ENCODE data around the gene HNRNPR. TPM values are rescaled to one million over a fixed set of nuclear protein-coding genes. Genes with fewer than 3 reads are reported as not detected.
A peak's percentile ranks its signal among the peaks of the same experiment; 100 is the strongest.
"Not testable (repeated sequence)": the region's sequence is repeated elsewhere in the genome, so short reads cannot be mapped to it uniquely, and the experiment has no call there.

The HNRNPR gene
- polyA plus RNA-seq, 3 donors from 2014 or later = 133 to 212 (median 158) TPM

- Mint-ChIP-seq H3K9me3 (no peaks in the 10 kb centered on the region), H3K27me3 (ENCODE audit: low read depth in 3 of 3) (peaks cover 0 to 5% (median 4%) of the 10 kb centered on the region in 3 donors), H3K36me3 (peaks cover 0 to 17% (median 0%) of the 10 kb centered on the region in 3 donors), H3K27ac (peak overlapping the region in 1 of 6 donors; percentile 25), H3K4me1 (no peaks in the 10 kb centered on the region), H3K4me3 (no peak overlapping the region)
- no peak for DNase-seq
These were observed 65.4 kb downstream of the HNRNPR start for GRCh38 chr1:23278717-23279116.

DNA sequence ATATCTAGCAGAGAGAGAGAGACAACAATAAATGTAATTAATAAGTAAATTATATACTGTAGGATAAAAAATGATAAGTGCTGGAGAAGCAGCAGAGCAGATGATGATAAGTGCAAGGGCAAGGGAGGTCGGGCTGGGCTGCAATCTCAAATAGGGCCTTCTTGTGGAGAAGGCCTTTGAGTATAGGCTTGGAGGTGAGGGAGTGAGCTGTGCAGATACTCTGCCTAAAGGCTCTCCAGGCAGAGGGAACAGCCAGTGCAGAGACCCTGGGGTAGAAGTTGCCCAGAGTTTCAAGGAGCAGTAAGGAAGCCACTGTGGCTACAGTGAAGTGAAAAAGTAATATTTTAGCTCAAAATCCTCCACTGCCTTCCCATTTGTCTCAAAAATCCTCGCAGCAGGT, 67.6 kb downstream of the HNRNPR start:
- H3K27ac Mint-ChIP-seq = peak overlapping the region in 1 of 6 donors; percentile 11
- H3K4me3 Mint-ChIP-seq = no peak overlapping the region
- H3K9me3 Mint-ChIP-seq = no peaks in the 10 kb centered on the region
- no peaks in the 10 kb centered on the region for H3K4me1 Mint-ChIP-seq
- peaks cover 0 to 6% (median 6%) of the 10 kb centered on the region in 3 donors for H3K27me3 Mint-ChIP-seq (ENCODE audit: low read depth in 3 of 3)
- H3K36me3 Mint-ChIP-seq = peaks cover 0 to 6% (median 2%) of the 10 kb centered on the region in 3 donors
- no peak for DNase-seq

- no peaks in the 10 kb centered on the region for H3K4me1 Mint-ChIP-seq
- H3K9me3 Mint-ChIP-seq = no peaks in the 10 kb centered on the region
- no peak overlapping the region for H3K27ac Mint-ChIP-seq
- no peak for DNase-seq
- peaks cover 3 to 7% (median 6%) of the 10 kb centered on the region in 3 donors for H3K27me3 Mint-ChIP-seq (ENCODE audit: low read depth in 3 of 3)
- H3K4me3 Mint-ChIP-seq = no peak overlapping the region
- peaks cover 0 to 4% (median 0%) of the 10 kb centered on the region in 3 donors for H3K36me3 Mint-ChIP-seq
These were observed 70.0 kb downstream of the HNRNPR start for GRCh38 chr1:23274134-23274505.

- Mint-ChIP-seq H3K36me3 (peaks cover 0 to 4% (median 0%) of the 10 kb centered on the region in 3 donors), H3K27me3 (ENCODE audit: low read depth in 3 of 3) (peaks cover 3 to 7% (median 6%) of the 10 kb centered on the region in 3 donors), H3K9me3 (no peaks in the 10 kb centered on the region), H3K4me1 (no peaks in the 10 kb centered on the region), H3K27ac (no peak overlapping the region), H3K4me3 (no peak overlapping the region)
- DNase-seq = no peak
These were observed 70.5 kb downstream of the HNRNPR start for GRCh38 chr1:23273450-23274133.

DNA sequence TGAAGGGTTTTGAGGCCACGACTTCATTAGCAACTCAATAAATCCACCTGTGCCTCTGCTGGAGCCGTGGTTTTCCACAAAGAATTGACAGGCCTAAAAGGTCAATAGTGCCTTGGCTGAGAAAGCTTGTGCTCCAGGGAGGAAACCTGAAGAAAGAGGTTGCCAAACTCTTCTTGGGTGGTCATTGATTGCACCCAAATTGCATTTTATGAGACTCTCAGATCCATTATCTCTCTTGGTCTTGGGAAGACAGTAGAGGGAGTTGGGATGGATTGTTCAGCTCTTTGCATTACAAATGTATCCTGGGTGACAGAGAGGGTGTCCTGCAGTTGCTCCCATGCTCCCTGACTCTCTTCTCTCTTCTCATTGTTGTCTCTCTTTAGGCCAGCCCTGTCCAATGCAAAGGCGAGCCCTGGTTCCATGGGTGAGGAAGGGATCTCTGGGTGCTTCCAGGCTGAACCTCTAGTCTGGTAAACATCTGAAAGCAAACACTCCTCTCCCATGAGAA, 80.7 kb downstream of the HNRNPR start:
- H3K4me3 Mint-ChIP-seq = no peak overlapping the region
- no peak overlapping the region for H3K27ac Mint-ChIP-seq
- H3K36me3 Mint-ChIP-seq = no peaks in the 10 kb centered on the region
- no peak for DNase-seq
- peaks cover 0 to 4% (median 0%) of the 10 kb centered on the region in 3 donors for H3K27me3 Mint-ChIP-seq (ENCODE audit: low read depth in 3 of 3)
- H3K4me1 Mint-ChIP-seq = no peaks in the 10 kb centered on the region
- H3K9me3 Mint-ChIP-seq = no peaks in the 10 kb centered on the region

DNA sequence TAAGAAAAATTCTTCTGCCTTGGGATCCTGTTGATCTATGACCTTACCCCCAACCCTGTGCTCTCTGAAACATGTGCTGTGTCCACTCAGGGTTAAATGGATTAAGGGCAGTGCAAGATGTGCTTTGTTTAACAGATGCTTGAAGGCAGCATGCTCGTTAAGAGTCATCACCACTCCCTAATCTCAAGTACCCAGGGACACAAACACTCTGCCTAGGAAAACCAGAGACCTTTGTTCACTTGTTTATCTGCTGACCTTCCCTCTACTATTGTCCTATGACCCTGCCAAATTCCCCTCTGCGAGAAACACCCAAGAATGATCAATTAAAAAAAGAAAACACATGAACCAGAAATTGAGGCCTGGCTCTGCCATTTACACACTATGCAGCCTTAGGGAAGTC, 86.0 kb downstream of the HNRNPR start:
- not testable (repeated sequence) for H3K36me3 Mint-ChIP-seq; H3K4me3 Mint-ChIP-seq; H3K27me3 Mint-ChIP-seq (ENCODE audit: low read depth in 3 of 3); H3K27ac Mint-ChIP-seq; H3K4me1 Mint-ChIP-seq; DNase-seq; H3K9me3 Mint-ChIP-seq

DNA sequence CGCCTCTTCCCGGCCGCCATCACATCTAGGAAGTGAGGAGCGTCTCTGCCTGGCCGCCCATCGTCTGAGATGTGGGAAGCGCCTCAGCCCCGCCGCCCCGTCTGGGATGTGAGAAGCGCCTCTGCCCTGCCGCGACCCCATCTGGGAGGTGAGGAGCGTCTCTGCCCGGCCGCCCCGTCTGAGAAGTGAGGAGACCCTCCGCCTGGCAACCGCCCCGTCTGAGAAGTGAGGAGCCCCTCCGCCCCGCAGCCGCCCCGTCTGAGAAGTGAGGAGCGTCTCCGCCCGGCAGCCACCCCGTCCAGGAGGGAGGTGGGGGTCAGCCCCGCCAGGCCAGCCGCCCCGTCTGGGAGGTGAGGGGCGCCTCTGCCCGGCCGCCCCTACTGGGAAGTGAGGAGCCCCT, 86.7 kb downstream of the HNRNPR start:
- H3K36me3 Mint-ChIP-seq; H3K27me3 Mint-ChIP-seq (ENCODE audit: low read depth in 3 of 3); H3K27ac Mint-ChIP-seq; H3K4me1 Mint-ChIP-seq; H3K9me3 Mint-ChIP-seq; H3K4me3 Mint-ChIP-seq; DNase-seq: not testable (repeated sequence)

Other genes with a start within 250 kb of the HNRNPR start
- gene LUZP1, start 175.4 kb downstream of the HNRNPR start, polyA plus RNA-seq = 10 to 100 TPM in 2 of 3 donors, 1 to 10 TPM in 1; 9.8 to 35.5 (median 13.8) TPM
- gene HTR1D, start 126.8 kb downstream of the HNRNPR start, polyA plus RNA-seq = not detected
- gene ZNF436, start 25.6 kb upstream of the HNRNPR start, polyA plus RNA-seq = 1 to 10 TPM in 1 of 3 donors, under 1 TPM in 1, not detected in 1; 0.60 to 5.4 TPM
- gene TCEA3, start 80.5 kb upstream of the HNRNPR start, polyA plus RNA-seq = 1 to 10 TPM in 2 of 3 donors, under 1 TPM in 1; 0.71 to 2.4 (median 1.1) TPM
- not detected for gene ASAP3, start 139.9 kb upstream of the HNRNPR start, polyA plus RNA-seq
- 1 to 10 TPM in 2 of 3 donors, under 1 TPM in 1; 0.28 to 1.3 (median 1.2) TPM for gene E2F2, start 186.9 kb upstream of the HNRNPR start, polyA plus RNA-seq
- 1 to 10 TPM in 1 of 3 donors, under 1 TPM in 1, not detected in 1; 0.28 to 2.5 TPM for gene ID3, start 215.2 kb upstream of the HNRNPR start, polyA plus RNA-seq

All from immature natural killer cell (primary cell).